Gastroesophageal sphincter (tissue), 4 donors: ENCODE results near the gene GPR137. TPM values are rescaled to one million over a fixed set of nuclear protein-coding genes. Genes with fewer than 3 reads are reported as not detected.

ENCODE experiments used
- ATAC-seq: fragments of 150-250 bp; one replicate; pipeline ENCODE4 v1.9.1; 2016; ENCODE audit warnings: mild to moderate bottlenecking, moderate library complexity
- H3K27ac ChIP-seq, 4 donors: fragments of 200-600 bp; sonication (generic) in 3 of 4; 1 replicate in 3 of 4; 2 replicates in 1 of 4; pipeline ENCODE4 v1.5.1; 2016 to 2019
- H3K27me3 ChIP-seq: fragments of 200-600 bp; sonication (generic); one replicate; pipeline ENCODE4 v1.5.1; 2019
- H3K36me3 ChIP-seq, 2 donors: fragments of 200-600 bp; sonication (generic); one replicate each; pipeline ENCODE4 v1.5.1; 2019; ENCODE audit warnings: control low read depth in 1 of 2
- H3K4me1 ChIP-seq, 3 donors: fragments of 200-600 bp; sonication (generic); 1 replicate in 2 of 3; 2 replicates in 1 of 3; pipeline ENCODE4 v1.5.1; 2016 to 2019; ENCODE audit warnings: control low read depth in 2 of 3
- H3K4me3 ChIP-seq, 2 donors: fragments of 200-600 bp; sonication (generic); one replicate each; pipeline ENCODE4 v1.5.1; 2019; ENCODE audit warnings: mild to moderate bottlenecking in 1 of 2, moderate library complexity in 1 of 2
- H3K9me3 ChIP-seq, 3 donors: fragments of 200-600 bp; sonication (generic); one replicate each; pipeline ENCODE4 v1.5.1; 2017 to 2019; ENCODE audit warnings: control low read depth in 2 of 3
- EP300 ChIP-seq: sonication (generic); formaldehyde crosslinking; IDR thresholded peaks from one replicate; pipeline ENCODE4 v1.6.1; 2017; ENCODE audit warnings: antibody characterized with exemption, mild to moderate bottlenecking
- POLR2A ChIP-seq, 2 donors: fragments of 450-650 bp; IDR thresholded peaks; one replicate each; pipeline ENCODE4 v1.6.1; 2017; ENCODE audit warnings: antibody characterized with exemption in 2 of 2, mild to moderate bottlenecking in 2 of 2, moderate library complexity in 1 of 2
- POLR2AphosphoS5 ChIP-seq: sonication (generic); formaldehyde crosslinking; IDR thresholded peaks from one replicate; pipeline ENCODE4 v1.6.1; 2017; ENCODE audit warnings: antibody characterized with exemption
- WGBS, 2 donors: methylation state at CpG; one replicate each; pipeline ENCODE4 v1.1.5; 2018; ENCODE audit warnings: low coverage in 1 of 2; 5-methylcytosine and 5-hydroxymethylcytosine counted together
- total RNA-seq, 4 donors: library from RNA; depleted of rRNA; stranded (reverse); fragments of >200 nt; gene quantifications; one replicate each; pipeline ENCODE4 v1.1.0, GENCODE V29; 2016
- TF ChIP-seq, protein P1 (sequence below), 4 experiments: fragments of 200-600 bp in 2 of 4; fragments of 450-650 bp in 2 of 4; sonication (generic) in 1 of 4; IDR thresholded peaks; one replicate each; pipeline ENCODE4 v1.5.1; 2017 to 2019; ENCODE audit warnings: antibody characterized with exemption in 4 of 4, mild to moderate bottlenecking in 2 of 4, moderate library complexity in 2 of 4

GPR137 gene
- total RNA-seq, 4 donors from 2014 or later: 14.0 to 37.1 (median 27.6) TPM

- H3K4me1 ChIP-seq: peaks cover 0 to 11% (median 4%) of the 10 kb centered on the region in 3 donors
- H3K27me3 ChIP-seq: no peaks in the 10 kb centered on the region
Observed at GRCh38 chr11:64258356-64258755, 27.3 kb upstream of the GPR137 start.

GRCh38 chr11:64258946-64259532 lies 26.6 kb upstream of the GPR137 start:
- H3K9me3 ChIP-seq: no peaks in the 10 kb centered on the region
- no peak overlapping the region for H3K4me3 ChIP-seq
- peaks cover 0 to 97% of the 10 kb centered on the region in 2 donors for H3K36me3 ChIP-seq
- 20 to 87% methylated on average over 1 to 7 of the region's 32 CpGs for WGBS, 2 donors
- ATAC-seq: no peak
- no peak overlapping the region for H3K27ac ChIP-seq
- TF ChIP-seq, protein P1, sequence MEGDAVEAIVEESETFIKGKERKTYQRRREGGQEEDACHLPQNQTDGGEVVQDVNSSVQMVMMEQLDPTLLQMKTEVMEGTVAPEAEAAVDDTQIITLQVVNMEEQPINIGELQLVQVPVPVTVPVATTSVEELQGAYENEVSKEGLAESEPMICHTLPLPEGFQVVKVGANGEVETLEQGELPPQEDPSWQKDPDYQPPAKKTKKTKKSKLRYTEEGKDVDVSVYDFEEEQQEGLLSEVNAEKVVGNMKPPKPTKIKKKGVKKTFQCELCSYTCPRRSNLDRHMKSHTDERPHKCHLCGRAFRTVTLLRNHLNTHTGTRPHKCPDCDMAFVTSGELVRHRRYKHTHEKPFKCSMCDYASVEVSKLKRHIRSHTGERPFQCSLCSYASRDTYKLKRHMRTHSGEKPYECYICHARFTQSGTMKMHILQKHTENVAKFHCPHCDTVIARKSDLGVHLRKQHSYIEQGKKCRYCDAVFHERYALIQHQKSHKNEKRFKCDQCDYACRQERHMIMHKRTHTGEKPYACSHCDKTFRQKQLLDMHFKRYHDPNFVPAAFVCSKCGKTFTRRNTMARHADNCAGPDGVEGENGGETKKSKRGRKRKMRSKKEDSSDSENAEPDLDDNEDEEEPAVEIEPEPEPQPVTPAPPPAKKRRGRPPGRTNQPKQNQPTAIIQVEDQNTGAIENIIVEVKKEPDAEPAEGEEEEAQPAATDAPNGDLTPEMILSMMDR (IDR thresholded peaks at IDR 0.05): no peak
- TF ChIP-seq EP300: no peak
- TF ChIP-seq POLR2AphosphoS5: no peak
- TF ChIP-seq POLR2A (IDR thresholded peaks at IDR 0.05): no peak
- H3K4me1 ChIP-seq: peaks cover 0 to 4% (median 0%) of the 10 kb centered on the region in 3 donors
- H3K27me3 ChIP-seq: no peaks in the 10 kb centered on the region

More at GRCh38 chr11:64258356-64258755, 27.3 kb upstream of the GPR137 start:
- WGBS, 2 donors: 91% methylated on average over 14 of the region's 24 CpGs; no CpG with 5 or more reads in 1 of the 2 donors
- no peak for TF ChIP-seq EP300
- TF ChIP-seq, protein P1 (IDR thresholded peaks at IDR 0.05): no peak
- TF ChIP-seq POLR2AphosphoS5: no peak
- TF ChIP-seq POLR2A (IDR thresholded peaks at IDR 0.05): no peak
- Histone ChIP-seq H3K27ac (no peak overlapping the region), H3K9me3 (no peaks in the 10 kb centered on the region), H3K4me3 (no peak overlapping the region), H3K36me3 (peaks cover 0 to 90% of the 10 kb centered on the region in 2 donors)
- ATAC-seq: no peak

GRCh38 chr11:64259533-64260067 lies 26.0 kb upstream of the GPR137 start:
- no peak for TF ChIP-seq POLR2A (IDR thresholded peaks at IDR 0.05)
- no peak for TF ChIP-seq EP300
- TF ChIP-seq, protein P1 (IDR thresholded peaks at IDR 0.05): no peak
- no peak for TF ChIP-seq POLR2AphosphoS5
- 76 to 93% methylated on average over 2 to 4 of the region's 4 CpGs for WGBS, 2 donors
- Histone ChIP-seq H3K4me3 (no peak overlapping the region), H3K4me1 (no peaks in the 10 kb centered on the region), H3K36me3 (peaks cover 0 to 98% of the 10 kb centered on the region in 2 donors), H3K27ac (no peak overlapping the region), H3K9me3 (no peaks in the 10 kb centered on the region), H3K27me3 (no peaks in the 10 kb centered on the region)
- ATAC-seq: no peak

DNA sequence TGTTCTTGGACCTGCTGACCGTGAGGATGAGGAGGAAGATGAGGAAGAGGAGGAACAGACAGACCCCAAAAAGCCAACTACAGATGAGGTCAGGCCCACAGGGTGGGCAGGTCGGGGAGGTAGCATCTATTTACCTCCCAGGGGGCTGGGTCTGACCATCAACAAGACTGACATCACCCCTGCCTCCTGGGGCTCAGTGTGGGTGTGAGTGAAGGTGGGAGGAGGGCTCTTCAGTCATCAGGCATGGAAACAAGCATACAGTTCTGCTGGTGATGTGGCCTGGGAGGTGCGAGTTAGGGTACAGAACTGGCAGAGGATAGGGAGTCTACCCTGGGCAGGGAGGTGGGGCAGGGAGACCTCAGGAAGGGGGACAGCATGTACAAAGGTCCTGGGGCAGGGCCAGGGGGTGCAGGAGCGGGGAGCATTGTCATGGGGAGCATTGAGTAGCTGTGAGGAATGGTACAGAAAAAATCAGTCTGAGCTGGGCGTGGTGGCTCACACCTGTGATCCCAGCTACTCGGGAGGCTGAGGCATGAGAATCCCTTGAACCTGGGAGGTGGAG lies 25.4 kb upstream of the GPR137 start:
- Histone ChIP-seq H3K36me3 (peaks cover 0 to 98% of the 10 kb centered on the region in 2 donors), H3K27ac (no peak overlapping the region), H3K4me3 (no peak overlapping the region), H3K9me3 (no peaks in the 10 kb centered on the region), H3K27me3 (no peaks in the 10 kb centered on the region), H3K4me1 (no peaks in the 10 kb centered on the region)
- no peak for ATAC-seq
- 97 to 100% methylated on average over 3 to 4 of the region's 6 CpGs for WGBS, 2 donors
- TF ChIP-seq POLR2A (IDR thresholded peaks at IDR 0.05): no peak
- no peak for TF ChIP-seq POLR2AphosphoS5
- TF ChIP-seq EP300: no peak
- TF ChIP-seq, protein P1 (IDR thresholded peaks at IDR 0.05): no peak
